ENCODE data around the gene SPAG8. TPM values are rescaled to one million over a fixed set of nuclear protein-coding genes. Genes with fewer than 3 reads are reported as not detected.
A peak's percentile ranks its signal among the peaks of the same experiment; 100 is the strongest.

SPAG8 gene
- total and polyA plus RNA-seq, 2 experiments from 2014 or later: 0.45 TPM

- Histone ChIP-seq H3K36me3 (ENCODE audit: insufficient read depth) (no peaks in the 10 kb centered on the region), H3K27me3 (ENCODE audit: insufficient read depth) (no peaks in the 10 kb centered on the region), H3F3A (replicated peaks; ENCODE audit: low read depth) (0 out of 2 replicates have a peak, but pooled peaks cover 6% of the 10 kb centered on the region), H3K4me3 (peak within 1 kb of the TSS; percentile 88), H3K9me2 (ENCODE audit: insufficient read depth) (no peaks in the 10 kb centered on the region), H4K20me1 (replicated peaks; ENCODE audit: insufficient read depth) (no peaks in the 10 kb centered on the region), H3K4me1 (ENCODE audit: insufficient read depth) (peaks cover 9% of the 10 kb centered on the region; the same call in 1 of the 2 replicates), H3K79me2 (replicated peaks; ENCODE audit: insufficient read depth) (no peaks in the 10 kb centered on the region), H3K27ac (ENCODE audit: low read depth) (peak within 1 kb of the TSS; percentile 95), H3K4me2 (peak within 1 kb of the TSS; percentile 99), H2AFZ (peak within 1 kb of the TSS; percentile 100)
- H3K4me1 Mint-ChIP-seq: peaks cover 27% of the 10 kb centered on the region
- peak within 1 kb of the TSS; percentile 87 for H3K27ac Mint-ChIP-seq
- peak within 1 kb of the TSS; percentile 85 for H3K4me3 Mint-ChIP-seq
- H3K27me3 Mint-ChIP-seq (ENCODE audit: insufficient read depth, low read depth, poor library complexity): peaks cover 11% of the 10 kb centered on the region
- DNase-seq (ENCODE audit: low spot score): peak; percentile 100
- ATAC-seq: peak; percentile 90
- no peaks in the 10 kb centered on the region for H3K36me3 Mint-ChIP-seq (ENCODE audit: low read depth)
- TF ChIP-seq REST (IDR thresholded peaks at IDR 0.05; ENCODE audit: unreplicated experiment) (no peak), CREB1 (CRISPR knock-in tag; IDR thresholded peaks at IDR 0.05; ENCODE audit: low read depth) (peak; percentile 86), ETS1 (IDR thresholded peaks at IDR 0.05) (no peak), NANOG (IDR thresholded peaks at IDR 0.05; ENCODE audit: borderline replicate concordance) (no peak), JUNB (IDR thresholded peaks at IDR 0.05; ENCODE audit: unreplicated experiment) (no peak), EZH2 (IDR thresholded peaks at IDR 0.05; ENCODE audit: low read depth, unreplicated experiment) (no peak), ZNF462 (CRISPR knock-in tag; IDR thresholded peaks at IDR 0.05) (no peak)
- no peaks in the 10 kb centered on the region; the same call in 2 of the 3 replicates for H3K9me3 Mint-ChIP-seq
These were observed 17.2 kb upstream of the SPAG8 start, which contains the start of gene TMEM8B for GRCh38 chr9:35829084-35829763. Gene TMEM8B, plus strand, starts transcription at chr9:35829228. Its CDS starts 220 bp downstream, at chr9:35829448.

Measured in GM23338 (cell line).